GM18517 (cell line): ENCODE data around the gene ABHD17A.

ENCODE experiments used
- ATAC-seq: cut with Tn5 transposase; IDR thresholded peaks from one replicate; pipeline ENCODE4 v1.9.1; 2021; ENCODE audit warnings: mild to moderate bottlenecking, moderate library complexity; ENCODE audit not compliant: unreplicated experiment

ABHD17A gene

GRCh38 chr19:1841209-1841924 lies 43.9 kb downstream of the ABHD17A start:
- ATAC-seq: no peak

GRCh38 chr19:1840541-1841115 lies 44.7 kb downstream of the ABHD17A start:
- no peak for ATAC-seq

- no peak for ATAC-seq
Measured at GRCh38 chr19:1839658-1840540, 45.4 kb downstream of the ABHD17A start.

DNA sequence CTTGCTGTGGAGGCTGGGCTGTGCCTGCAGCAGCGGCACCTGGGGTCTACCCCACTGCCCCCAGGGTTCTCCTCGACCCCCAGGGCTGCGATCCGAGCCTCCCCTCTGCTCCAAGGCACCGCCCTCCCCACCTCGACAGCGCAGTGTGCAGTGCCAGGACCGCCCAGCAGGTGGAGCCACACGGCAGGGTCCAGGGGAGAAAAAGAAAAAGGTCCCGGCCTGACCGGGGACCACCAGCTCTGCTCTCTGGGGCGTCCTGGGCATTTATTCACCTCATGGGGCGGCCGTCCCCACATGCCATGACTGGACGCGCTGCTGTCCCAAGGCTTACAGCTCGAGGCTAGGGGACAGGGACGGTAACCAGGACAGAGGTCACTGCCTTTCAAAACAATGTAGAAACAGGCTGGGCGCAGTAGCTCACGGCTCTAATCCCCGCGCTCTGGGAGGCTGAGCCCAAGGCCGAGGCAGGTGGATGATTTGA lies 47.6 kb downstream of the ABHD17A start:
- no peak for ATAC-seq

GRCh38 chr19:1837222-1837565 lies 48.1 kb downstream of the ABHD17A start:
- ATAC-seq: no peak

- no peak for ATAC-seq
Measured at GRCh38 chr19:1836458-1837221, 48.7 kb downstream of the ABHD17A start.

DNA sequence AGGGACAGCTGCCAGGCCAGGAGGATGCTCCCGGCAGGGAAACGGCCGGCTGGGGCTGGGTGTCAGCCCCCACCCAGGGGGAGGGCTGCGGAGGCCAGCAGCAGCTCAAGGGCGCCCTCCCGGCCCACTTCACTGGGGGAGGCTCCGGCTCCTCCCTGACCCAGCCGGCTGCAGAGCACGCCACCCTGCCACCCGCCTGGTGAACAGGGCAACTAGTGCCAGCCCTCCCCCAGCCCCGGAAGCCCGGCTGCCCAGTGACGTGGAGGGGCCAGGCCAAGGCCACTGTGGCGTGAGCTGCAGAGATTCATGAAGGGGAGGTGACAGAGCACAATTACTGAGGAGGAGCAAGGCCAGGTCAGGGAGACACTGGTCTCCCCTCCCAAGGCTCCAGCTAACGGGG lies 51.8 kb downstream of the ABHD17A start:
- no peak for ATAC-seq

GRCh38 chr19:1832046-1832663 lies 53.1 kb downstream of the ABHD17A start:
- no peak for ATAC-seq

GRCh38 chr19:1830978-1831377 lies 54.3 kb downstream of the ABHD17A start:
- no peak for ATAC-seq

- no peak for ATAC-seq
Measured at GRCh38 chr19:1830568-1830967, 54.7 kb downstream of the ABHD17A start.

GRCh38 chr19:1829958-1830357 lies 55.3 kb downstream of the ABHD17A start:
- no peak for ATAC-seq

GRCh38 chr19:1828279-1829238 lies 56.7 kb downstream of the ABHD17A start:
- no peak for ATAC-seq

GRCh38 chr19:1827566-1828278 lies 57.6 kb downstream of the ABHD17A start:
- ATAC-seq: no peak
